Erythroblast (primary cell): Measurements from ENCODE around the gene RBPJL.

Source experiments
- GATA1 ChIP-seq: IDR thresholded peaks from 2 replicates; pipeline ENCODE4 v1.6.1; 2011; ENCODE audit warnings: low read depth, mild to moderate bottlenecking, control low read depth, low read length, moderate library complexity
- POLR2A ChIP-seq: IDR thresholded peaks from 2 replicates; pipeline ENCODE4 v1.6.1; 2011; ENCODE audit warnings: mild to moderate bottlenecking, low read length

DNA sequence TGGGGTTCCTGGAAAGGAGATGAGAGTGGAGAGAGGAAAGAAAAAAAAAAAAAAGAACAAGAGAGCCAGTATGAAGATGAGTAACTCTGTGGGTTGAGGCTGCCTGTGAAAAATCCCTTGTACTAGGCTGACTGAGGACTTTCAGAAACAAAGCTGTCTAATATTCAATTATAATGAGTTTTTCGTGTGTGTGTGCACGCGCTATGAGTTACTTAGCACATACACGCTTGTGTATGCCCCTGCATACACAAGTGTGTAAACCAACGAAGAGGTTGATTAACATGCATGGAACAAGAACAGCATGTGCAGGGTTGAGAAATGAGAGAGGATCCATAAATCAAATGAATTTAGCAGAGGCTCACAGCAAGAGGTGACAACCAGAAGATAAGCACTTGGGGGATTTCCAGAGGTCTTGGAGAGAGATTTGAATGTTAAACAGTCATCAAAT, 4.8 kb upstream of the RBPJL start:
- TF ChIP-seq POLR2A (no peak), GATA1 (no peak)
